Smooth muscle cell (in vitro differentiated cells): Measurements from ENCODE around the gene TST. TPM values are rescaled to one million over a fixed set of nuclear protein-coding genes. Genes with fewer than 3 reads are reported as not detected.

Experiments
- DNase-seq: peaks from one replicate; lab custom pipeline; 2025; ENCODE audit not compliant: unreplicated experiment; lab: John Stamatoyannopoulos, UW
- H2AFZ ChIP-seq: fragments of 200-600 bp; sonication (generic); 2 replicates; pipeline ENCODE4 v1.6.0; 2016; ENCODE audit warnings: antibody characterized with exemption, low read depth, mild to moderate bottlenecking
- H3F3A ChIP-seq: fragments of 200-600 bp; sonication (generic); 2 replicates; pipeline ENCODE4 v1.6.0; 2017; ENCODE audit warnings: antibody characterized with exemption, low read depth
- H3K27ac ChIP-seq: fragments of 200-600 bp; sonication (generic); 2 replicates; pipeline ENCODE4 v1.5.1; 2016; ENCODE audit warnings: low read depth, mild to moderate bottlenecking
- H3K27me3 ChIP-seq: fragments of 200-600 bp; sonication (generic); 2 replicates; pipeline ENCODE4 v1.6.1; 2016; ENCODE audit warnings: low read depth, mild to moderate bottlenecking
- H3K36me3 ChIP-seq: fragments of 200-600 bp; sonication (generic); 2 replicates; pipeline ENCODE4 v1.5.1; 2016; ENCODE audit warnings: low read depth
- H3K4me1 ChIP-seq: fragments of 200-600 bp; sonication (generic); 2 replicates; pipeline ENCODE4 v1.5.1; 2016; ENCODE audit warnings: low read depth
- H3K4me2 ChIP-seq: fragments of 200-600 bp; sonication (generic); 2 replicates; pipeline ENCODE4 v1.6.0; 2016; ENCODE audit warnings: mild to moderate bottlenecking
- H3K4me3 ChIP-seq: fragments of 200-600 bp; sonication (generic); 2 replicates; pipeline ENCODE4 v1.5.1; 2016; ENCODE audit warnings: mild to moderate bottlenecking
- H3K79me2 ChIP-seq: fragments of 200-600 bp; sonication (generic); 2 replicates; pipeline ENCODE4 v1.6.0; 2016; ENCODE audit warnings: low read depth, mild to moderate bottlenecking
- H3K9ac ChIP-seq: fragments of 200-600 bp; sonication (generic); 2 replicates; pipeline ENCODE4 v1.6.0; 2016; ENCODE audit warnings: low read depth
- H3K9me3 ChIP-seq: fragments of 200-600 bp; sonication (generic); replicated peaks from 2 replicates; pipeline ENCODE4 v1.5.1; 2016; ENCODE audit warnings: low read depth
- H4K20me1 ChIP-seq: fragments of 200-600 bp; sonication (generic); 2 replicates; pipeline ENCODE4 v1.6.0; 2016; ENCODE audit warnings: low read depth
- CTCF ChIP-seq: fragments of 200-600 bp; sonication (generic); IDR thresholded peaks from 2 replicates; pipeline ENCODE4 v1.5.1; 2017; ENCODE audit warnings: borderline replicate concordance, mild to moderate bottlenecking, antibody characterized with exemption; ENCODE audit not compliant: insufficient read depth, poor library complexity, severe bottlenecking
- WGBS: methylation state at CpG from one replicate; pipeline ENCODE4 v1.1.7; 2016; ENCODE audit warnings: low lambda C conversion rate; 5-methylcytosine and 5-hydroxymethylcytosine counted together
- polyA plus RNA-seq: library from polyadenylated mRNA; unstranded; fragments of >200 nt; fragmentation: Nextera tagmentation; extraction: Ambion mirVana; gene quantifications from 2 replicates; pipeline ENCODE4 v1.2.1, GENCODE V29; 2016
- small RNA-seq: library from RNA; depleted of rRNA; stranded (forward); fragments of <200 nt; gene quantifications from one replicate; pipeline ENCODE3, GENCODE V24; 2014
- total RNA-seq: library from RNA; depleted of rRNA; stranded (reverse); fragments of >200 nt; gene quantifications from 2 replicates; pipeline ENCODE4 v1.2.3, GENCODE V29; 2014

Gene TST
- total and polyA plus RNA-seq, 2 experiments from 2014 or later, result 10.4 to 15.0 TPM

DNA sequence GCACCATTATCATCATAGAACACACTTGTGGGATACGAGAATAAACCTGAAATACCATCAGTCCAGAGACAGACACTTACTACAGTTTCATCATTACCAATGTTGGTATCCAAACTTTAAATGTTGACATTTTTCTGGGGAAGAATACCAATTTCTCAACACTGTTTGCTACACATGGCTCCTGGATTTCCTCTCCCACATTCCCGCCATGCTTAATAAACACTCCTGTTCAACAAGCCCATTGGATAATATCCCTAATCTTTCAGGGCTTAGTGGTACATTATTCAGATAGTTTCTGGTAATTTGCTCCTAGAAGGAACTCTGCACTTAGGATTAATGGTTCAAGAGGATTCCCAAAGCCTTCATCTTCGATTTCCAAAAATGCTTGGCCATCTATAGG, 57.6 kb downstream of the TST start:
- Histone ChIP-seq H3F3A (no peaks in the 10 kb centered on the region), H3K9ac (no peak overlapping the region)

More for the DNA sequence above, 57.6 kb downstream of the TST start:
- Histone ChIP-seq H3K4me3 (no peak overlapping the region), H3K79me2 (no peaks in the 10 kb centered on the region), H3K36me3 (no peaks in the 10 kb centered on the region), H3K27ac (peak overlapping the region; percentile 10), H3K4me2 (peak overlapping the region; percentile 63), H3K4me1 (peaks cover 3% of the 10 kb centered on the region), H2AFZ (no peak overlapping the region), H3K9me3 (no peaks in the 10 kb centered on the region), H3K27me3 (no peaks in the 10 kb centered on the region), H4K20me1 (no peaks in the 10 kb centered on the region)
- no peak for TF ChIP-seq CTCF
- DNase-seq, result no peak
- WGBS, result 20% methylated on average over 3 of the region's 3 CpGs

Small RNAs within 50 kb of the gene (small RNA-seq; reads per million reads assigned to genes)
- gene RF00019, result not detected

Other genes starting within 250 kb of the TST start
- 12.5 and 16.0 TPM in 2 replicates for gene IFT27, start 243.3 kb downstream of the TST start, total RNA-seq
- gene IFT27, start 243.3 kb downstream of the TST start, polyA plus RNA-seq, result 43.2 and 46.8 TPM in 2 replicates
- not detected in 2 replicates for gene PVALB, start 202.4 kb downstream of the TST start, total RNA-seq
- not detected in 2 replicates for gene PVALB, start 202.4 kb downstream of the TST start, polyA plus RNA-seq
- not detected in 2 replicates for gene NCF4, start 158.4 kb downstream of the TST start, total RNA-seq
- gene NCF4, start 158.4 kb downstream of the TST start, polyA plus RNA-seq, result 0.15 and 0.41 TPM in 2 replicates
- gene CSF2RB, start 105.8 kb downstream of the TST start, total RNA-seq, result 0.22 TPM in 1 of 2 replicates, not detected in the other
- gene CSF2RB, start 105.8 kb downstream of the TST start, polyA plus RNA-seq, result 0.25 and 0.43 TPM in 2 replicates
- 49.9 and 55.3 TPM in 2 replicates for gene MPST, start 295 bp upstream of the TST start, total RNA-seq
- gene MPST, start 295 bp upstream of the TST start, polyA plus RNA-seq, result 105 and 119 TPM in 2 replicates
- gene KCTD17, start 32.3 kb upstream of the TST start, total RNA-seq, result 8.2 and 20.0 TPM in 2 replicates
- 31.8 and 36.9 TPM in 2 replicates for gene KCTD17, start 32.3 kb upstream of the TST start, polyA plus RNA-seq
- gene TMPRSS6, start 90.3 kb upstream of the TST start, total RNA-seq, result not detected in 2 replicates
- gene TMPRSS6, start 90.3 kb upstream of the TST start, polyA plus RNA-seq, result 0.69 TPM in 1 of 2 replicates, not detected in the other
- gene IL2RB, start 130.5 kb upstream of the TST start, total RNA-seq, result 0.76 and 1.1 TPM in 2 replicates
- 3.6 and 3.8 TPM in 2 replicates for gene IL2RB, start 130.5 kb upstream of the TST start, polyA plus RNA-seq
- 11.8 and 14.3 TPM in 2 replicates for gene C1QTNF6, start 168.8 kb upstream of the TST start, total RNA-seq
- 26.8 and 33.6 TPM in 2 replicates for gene C1QTNF6, start 168.8 kb upstream of the TST start, polyA plus RNA-seq
- not detected in 2 replicates for gene SSTR3, start 193.0 kb upstream of the TST start, total RNA-seq
- gene SSTR3, start 193.0 kb upstream of the TST start, polyA plus RNA-seq, result not detected in 2 replicates
- gene RAC2, start 224.8 kb upstream of the TST start, total RNA-seq, result 3.6 and 6.5 TPM in 2 replicates
- 3.3 and 4.0 TPM in 2 replicates for gene RAC2, start 224.8 kb upstream of the TST start, polyA plus RNA-seq